Activated T-helper 9 cell treated with anti-CD3 and anti-CD28 coated beads, Interleukin-2, amount 50 U/mL, for 16 hours (primary cell): ENCODE data around the gene ORM1.
"Not testable (repeated sequence)": the region's sequence is repeated elsewhere in the genome, so short reads cannot be mapped to it uniquely, and the experiment has no call there.

Source experiments
- DNase-seq: peaks from one replicate; pipeline ENCODE4 v3.0.0-alpha.2; 2020; ENCODE audit warnings: low read depth

The ORM1 gene

DNA sequence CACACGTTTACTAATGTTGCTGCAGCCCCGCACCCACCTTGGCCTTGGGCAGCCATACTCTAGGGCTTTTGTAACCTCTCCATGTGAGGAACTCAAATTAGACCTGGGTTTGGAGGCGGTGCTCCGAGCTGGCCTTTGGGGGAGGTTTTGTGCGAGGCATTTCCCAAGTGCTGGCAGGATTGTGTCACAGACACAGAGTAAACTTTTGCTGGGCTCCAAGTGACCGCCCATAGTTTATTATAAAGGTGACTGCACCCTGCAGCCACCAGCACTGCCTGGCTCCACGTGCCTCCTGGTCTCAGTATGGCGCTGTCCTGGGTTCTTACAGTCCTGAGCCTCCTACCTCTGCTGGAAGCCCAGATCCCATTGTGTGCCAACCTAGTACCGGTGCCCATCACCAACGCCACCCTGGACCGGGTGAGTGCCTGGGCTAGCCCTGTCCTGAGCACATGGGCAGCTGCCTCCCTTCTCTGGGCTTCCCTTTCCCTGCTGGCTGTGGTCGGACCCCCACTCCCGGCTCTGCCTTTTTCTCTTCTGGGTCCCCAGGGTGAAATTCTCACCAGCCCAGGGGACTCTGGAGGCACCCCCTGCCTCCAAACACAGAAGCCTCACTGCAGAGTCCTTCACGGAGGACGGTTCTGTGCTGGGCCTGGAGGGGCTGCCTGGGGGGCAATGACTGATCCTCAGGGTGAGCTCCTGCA lies at the start of gene ORM1:
ORM1 (plus strand) TSS at position 268 of the 701 bp plus-strand sequence; CDS start at position 304, 36 bp downstream.
- DNase-seq: not testable (repeated sequence)

DNA sequence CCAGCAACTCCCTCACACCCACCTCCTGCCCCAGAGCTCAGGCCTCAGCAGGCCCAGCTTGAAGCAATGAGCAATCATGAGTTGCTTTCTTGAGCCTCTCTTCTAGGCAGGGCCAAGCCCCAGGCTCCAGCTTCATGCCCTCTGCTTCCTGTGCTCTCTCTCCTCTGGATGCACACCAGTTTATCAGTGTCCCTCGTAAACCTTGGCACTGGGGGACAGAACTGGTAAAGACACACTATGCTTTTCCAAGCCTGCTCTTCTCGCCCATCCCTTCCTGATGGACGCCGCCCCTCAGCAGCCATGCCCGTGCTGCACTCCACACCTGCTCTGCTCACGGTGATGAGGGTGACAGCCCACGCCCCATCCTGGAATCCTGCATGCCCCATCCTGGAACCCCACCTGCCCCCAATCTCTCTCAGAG lies 49.4 kb upstream of the ORM1 start:
- no peak for DNase-seq

DNA sequence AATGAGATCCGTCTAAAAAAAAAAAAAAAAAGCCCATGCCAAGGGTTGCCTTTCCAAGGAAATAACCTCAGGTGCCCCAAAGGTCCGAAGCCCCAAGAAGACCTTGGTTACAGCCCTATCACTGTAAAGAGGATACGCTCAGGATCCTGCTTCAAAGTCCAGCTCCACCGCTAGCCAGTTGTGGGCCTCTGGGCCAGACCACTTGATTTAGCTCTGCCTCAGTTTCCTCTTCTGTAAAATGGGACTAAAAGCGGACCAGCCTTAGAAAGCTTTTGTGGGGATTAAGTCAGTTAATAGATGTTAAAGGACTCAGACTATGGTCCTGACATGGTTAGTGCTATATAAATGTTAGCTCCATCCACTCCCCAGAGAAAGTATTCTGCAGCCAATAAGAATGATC lies 48.7 kb upstream of the ORM1 start:
- DNase-seq: no peak

DNA sequence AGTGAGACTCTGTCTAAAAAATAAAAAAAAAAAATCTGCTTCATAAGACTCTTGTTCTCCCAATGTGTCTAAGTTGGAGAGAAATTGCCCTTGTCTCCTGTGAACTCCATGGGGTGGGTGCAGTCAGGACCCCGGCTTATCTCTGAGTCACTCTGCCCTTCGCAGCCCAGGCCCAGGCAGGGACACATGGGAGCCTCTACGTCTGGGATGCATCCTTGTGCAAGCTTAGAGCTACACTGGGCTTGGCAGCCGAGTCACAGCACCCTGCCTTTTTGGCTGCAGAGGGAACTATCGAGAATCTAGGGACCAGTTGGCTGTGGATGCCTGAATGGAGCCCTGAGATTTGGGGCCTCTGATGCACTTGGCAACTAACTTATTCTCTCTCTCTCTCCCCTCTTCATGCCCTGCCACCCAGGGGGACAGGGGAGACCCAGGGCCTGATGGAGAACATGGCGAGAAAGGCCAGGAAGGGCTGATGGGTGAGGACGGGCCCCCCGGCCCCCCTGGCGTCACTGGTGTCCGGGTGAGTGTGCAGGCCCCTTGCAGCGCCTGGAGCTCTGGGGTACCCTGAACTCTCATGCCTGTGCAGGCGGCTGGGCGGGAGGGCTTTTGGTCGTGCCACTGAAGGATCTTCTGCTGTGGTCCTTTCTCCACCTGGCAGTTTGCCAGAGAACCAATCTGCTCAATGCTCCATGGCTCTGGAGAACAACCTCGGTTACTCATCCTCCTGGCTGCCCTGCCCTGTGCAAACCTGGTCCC lies 47.5 kb upstream of the ORM1 start:
- DNase-seq: no peak

DNA sequence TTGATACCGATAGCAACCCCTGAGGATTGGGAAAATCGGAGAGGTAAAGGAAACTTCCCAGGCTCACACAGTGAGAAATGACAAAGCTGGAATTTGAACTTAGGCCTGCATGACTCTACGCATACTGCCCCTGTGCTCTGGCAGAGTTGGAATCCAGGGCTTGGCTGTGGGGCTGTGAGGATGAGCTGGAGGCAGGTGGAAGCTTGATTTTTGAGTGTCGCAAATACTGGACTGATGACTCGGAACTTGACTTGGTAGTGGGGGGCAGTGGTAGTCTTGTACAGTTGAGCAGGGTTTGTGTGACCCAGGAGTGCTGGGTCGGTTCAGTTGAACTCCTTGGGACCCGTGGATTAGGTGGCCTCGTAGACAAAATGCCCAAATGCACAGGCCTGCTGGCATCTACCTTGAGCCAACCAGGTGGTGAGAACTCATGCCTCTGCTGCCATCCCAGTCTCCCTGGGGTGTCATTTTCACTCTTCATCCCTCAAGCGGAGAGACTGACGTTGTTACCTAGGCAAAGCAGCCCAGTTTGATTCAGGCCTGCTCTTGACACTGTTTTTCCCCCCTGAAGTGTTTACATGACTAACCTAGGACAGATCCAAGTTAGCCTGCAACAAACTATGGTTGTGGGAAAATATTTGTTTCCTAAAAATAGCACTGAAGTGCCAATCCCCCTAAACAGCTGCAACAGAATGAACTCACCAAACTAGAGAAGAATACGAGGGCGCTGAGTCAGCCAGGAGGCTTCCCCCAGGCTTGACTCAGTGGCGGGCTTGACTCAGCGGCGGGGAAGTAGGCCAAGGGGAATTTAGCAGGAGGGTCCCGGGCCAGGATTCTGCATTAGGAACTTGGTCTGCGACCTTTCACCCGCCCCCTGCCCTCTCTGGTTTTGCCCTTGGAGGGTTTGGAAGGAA lies 45.7 kb upstream of the ORM1 start:
- DNase-seq: no peak

DNA sequence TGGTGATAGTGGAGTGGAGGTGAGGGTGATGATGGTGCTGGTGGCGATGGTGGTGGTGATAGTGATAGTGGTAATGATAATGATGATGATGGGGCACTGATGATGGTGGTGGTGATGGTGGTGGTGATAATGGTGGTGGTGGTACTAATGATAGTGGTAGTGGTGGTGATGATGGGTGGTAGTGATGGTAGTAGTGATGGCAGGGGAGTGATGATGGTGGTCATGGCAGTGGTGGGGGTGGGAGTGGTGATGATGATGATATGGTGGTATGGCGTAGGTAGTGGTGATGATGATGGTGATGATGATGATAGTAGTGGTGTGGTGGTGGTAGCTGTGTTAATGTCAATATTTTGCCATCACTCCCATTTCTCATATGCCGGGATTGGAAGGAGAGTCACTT lies 44.5 kb upstream of the ORM1 start:
- DNase-seq: no peak

DNA sequence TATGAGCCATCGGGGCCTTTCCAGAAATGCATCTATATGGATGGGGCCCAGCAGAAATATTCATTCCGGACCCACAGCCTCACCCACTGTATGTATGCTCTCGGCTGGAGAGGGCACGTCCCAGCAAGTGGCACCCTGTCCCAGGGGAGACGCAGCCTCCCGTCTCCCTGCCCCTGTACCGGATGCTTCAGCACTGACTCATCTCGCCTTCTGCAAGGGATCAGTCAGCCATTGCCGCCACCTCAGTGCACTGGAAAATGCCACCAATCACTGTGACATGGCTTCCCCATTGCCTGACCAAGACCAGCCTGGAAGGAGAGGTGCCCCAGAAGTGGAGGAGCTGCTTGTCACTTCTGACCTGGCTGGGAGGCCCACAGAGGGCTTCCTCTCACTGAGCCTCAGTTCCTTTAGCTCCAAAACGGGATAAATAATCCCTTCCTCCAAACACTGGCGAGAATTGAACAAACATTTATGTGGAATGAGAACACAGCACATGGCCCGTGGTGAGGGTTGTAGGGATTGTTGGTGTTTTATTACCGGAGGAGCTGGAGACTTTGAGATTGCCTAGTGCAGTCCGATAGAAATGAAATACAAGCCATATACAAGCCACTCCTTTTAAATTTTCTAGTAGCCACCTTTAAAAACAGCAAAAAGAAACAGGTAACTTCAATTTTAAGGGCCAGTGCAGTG lies 43.9 kb upstream of the ORM1 start:
- no peak for DNase-seq

DNA sequence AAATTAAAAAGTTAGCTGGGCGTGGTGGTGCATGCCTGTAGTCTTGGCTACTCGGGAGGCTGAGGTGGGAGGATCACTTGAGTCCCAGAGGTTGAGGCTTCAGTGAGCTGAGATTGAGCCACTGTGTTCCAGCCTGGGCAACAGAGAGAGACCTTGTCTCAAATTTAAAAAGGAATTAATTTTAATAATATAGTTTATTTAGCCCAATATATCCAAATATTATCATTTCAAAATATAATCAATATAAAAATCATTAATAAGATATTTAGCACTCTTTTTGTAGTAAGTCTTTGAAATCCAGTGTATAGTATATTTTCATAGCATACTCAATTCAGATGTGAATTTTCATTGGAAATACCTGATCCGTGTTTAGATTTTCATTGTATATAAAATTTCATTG lies 43.2 kb upstream of the ORM1 start:
- no peak for DNase-seq

DNA sequence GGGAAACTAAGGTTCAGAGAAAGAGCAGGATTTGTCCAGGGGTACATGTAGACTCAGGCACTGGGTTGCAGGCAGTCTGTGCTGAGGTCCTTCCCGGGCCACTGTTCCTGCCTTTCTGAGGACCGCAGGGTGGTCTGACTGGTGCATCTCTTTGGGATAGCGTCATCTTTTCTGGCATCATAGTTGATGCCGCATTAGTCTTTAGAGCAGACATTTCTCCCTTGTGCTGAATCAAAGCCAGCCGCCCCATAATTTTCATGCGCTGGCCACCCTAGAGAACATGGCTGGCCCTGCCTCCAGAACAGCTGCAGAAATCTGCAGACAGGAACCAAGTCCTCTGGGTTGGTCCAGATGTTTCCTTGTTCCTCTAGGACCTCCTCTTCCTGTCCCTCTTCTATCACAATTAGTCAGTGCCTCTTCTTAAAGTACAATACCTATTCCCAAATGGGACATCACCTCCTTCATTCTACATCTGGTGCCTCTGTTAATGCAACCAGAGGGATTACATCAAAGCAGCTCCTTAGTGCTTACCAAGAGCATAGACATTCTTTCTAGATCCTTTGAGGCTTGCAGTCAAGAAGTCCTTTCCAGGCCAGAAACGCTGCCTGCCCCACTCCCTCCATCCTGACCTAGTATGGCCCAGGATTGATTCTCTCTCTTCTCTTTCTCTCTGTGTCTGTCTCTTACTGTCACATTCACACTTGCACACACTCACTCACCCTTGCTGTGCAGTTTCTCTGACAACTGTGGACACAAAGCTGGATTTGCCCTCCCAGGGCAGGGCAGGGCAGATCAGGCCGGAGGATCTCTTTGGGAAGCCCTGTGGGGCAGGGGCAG lies 42.0 kb upstream of the ORM1 start:
- DNase-seq: no peak

DNA sequence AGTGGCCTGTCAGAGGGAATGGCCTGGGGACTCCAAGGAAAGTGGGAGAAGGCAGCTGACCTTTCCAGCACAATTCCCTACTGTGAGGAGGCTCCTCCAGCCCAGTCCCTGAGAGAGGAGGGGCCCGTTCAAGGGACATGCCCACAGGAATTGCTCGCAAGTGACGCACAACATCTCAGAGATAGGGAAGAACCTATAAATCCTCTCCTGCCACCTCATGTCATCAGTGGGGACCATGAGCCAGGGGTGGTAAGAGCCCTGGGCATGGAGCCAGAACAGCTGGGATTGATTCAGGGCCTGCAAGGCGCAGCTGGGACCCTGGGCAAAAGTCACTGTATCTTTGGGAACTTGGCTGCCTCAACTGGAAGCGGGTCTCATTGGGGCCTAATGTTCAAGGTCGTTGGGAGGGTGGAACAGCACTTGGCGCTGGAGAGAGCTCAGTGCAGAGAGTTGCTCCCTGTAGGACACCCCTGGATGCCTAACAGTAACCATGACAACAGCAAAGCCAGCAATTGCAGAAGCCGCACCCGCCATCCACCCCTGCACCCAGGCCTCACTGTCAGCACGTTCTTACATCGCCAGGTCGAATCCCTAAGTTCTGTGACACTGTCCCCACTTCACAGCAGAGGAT lies 41.3 kb upstream of the ORM1 start:
- DNase-seq: no peak

DNA sequence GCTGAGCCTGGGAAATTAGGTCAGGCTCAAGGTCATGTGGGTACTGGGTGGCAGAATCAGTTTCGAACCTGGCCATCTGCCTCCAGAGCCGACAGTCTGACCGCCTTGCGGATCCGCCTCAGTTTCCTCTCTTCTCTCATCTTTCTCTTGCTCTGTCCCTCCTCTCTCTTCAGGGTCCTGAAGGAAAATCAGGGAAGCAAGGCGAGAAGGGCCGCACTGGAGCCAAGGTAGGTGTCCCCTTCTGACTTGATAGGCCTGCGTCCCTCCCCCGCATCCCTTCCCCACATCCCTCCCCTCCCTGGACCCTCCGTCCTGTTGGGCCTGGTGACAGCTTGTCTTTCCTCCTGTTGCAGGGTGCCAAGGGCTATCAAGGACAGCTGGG lies 40.8 kb upstream of the ORM1 start:
- DNase-seq: no peak

DNA sequence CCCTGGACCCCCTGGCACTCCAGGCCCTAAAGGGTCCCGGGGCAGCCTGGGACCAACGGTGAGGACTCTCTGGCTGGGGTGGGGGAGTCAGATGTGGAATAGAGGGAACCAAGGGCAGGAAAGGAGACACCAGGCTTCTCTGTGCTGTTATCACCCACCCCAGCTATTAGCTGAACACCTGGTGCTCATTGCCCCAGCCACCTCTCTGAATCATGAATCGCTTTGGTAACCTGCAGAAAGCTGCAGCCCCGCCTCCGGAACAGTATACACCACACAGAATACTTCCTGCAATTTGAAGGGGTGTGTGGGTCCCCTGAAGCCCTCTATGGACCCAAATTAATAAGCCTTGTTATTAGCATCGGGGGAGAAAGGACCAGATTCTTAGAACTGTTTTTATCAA lies 40.4 kb upstream of the ORM1 start:
- DNase-seq: no peak

DNA sequence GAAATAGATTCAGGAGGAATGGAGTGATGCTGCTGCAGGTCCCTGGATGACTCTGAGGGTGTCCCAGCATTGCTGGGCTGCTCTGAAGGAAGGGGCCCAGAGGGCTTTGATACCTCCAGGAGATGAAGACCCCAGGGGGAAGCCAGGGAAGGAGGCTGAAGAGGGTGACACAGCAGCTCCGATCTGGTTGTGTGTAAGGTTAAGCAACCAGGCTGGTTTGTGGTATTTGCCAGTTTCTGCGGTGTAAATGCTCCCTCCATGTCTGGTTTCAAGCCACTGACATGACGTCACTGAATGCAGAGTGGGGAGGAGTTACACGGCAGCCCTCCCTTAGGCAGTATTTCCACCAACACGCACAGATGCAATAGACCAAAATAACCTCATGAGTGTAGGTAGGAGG lies 40.0 kb upstream of the ORM1 start:
- DNase-seq: no peak

DNA sequence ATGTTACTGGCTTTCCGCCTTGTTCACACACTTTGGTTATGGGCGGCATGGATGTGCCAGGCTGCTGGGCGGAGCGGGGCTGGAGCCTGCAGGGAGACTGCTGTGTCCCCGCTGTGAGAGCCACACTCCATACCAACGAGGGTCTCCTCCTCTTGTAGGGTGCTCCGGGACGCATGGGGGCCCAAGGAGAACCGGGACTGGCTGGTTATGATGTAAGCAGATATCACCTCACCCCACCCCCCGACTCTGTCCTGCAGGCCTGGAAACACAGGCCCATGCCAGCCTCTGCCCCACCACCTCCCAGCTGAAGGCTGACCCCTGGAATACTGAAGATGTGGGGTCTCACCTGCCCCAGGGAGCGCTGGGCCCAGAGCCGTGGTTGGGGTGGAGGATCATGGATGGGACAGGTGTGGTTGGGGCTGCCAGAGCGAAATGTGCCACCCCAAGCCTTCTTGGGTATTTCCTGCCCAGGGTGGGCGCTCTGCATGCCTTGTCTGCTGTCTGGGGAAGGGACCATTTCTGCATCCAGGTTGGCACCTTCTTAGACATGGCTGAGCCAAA lies 39.3 kb upstream of the ORM1 start:
- no peak for DNase-seq

DNA sequence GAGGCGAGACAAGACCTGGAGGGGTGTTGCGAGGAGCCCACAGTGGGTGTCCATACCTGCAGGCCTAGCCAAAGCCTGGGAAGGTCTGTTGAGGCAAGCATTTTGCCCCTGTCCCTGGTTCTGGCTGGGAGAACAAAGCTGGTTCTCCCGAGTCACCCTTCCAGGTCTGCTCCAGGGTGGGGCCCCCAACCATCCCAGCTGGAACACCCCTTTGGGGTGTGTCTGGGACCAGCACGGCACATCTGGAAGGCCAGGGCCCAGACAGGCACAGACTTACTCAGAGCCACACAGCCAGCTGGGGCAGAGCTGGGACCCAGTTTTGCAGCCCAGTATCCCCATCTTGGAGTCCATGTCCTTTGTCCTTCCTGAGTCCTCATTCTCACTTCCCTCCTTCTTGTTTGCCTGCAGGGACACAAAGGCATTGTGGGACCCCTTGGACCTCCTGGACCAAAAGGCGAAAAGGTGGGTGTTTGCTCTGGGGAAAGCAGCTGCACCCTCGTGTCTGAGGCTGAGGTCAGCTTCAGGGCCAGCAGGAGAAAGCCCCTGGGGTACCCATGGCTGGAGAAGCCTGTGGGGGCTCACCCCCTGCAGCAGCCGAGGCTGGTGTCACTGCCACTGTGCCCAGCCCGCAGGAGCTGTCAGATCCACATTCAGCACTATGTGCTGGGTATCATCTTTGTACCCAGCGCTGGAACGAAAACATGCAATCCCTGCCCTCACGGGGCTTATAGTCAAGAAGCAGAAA lies 38.4 kb upstream of the ORM1 start:
- DNase-seq: no peak

DNA sequence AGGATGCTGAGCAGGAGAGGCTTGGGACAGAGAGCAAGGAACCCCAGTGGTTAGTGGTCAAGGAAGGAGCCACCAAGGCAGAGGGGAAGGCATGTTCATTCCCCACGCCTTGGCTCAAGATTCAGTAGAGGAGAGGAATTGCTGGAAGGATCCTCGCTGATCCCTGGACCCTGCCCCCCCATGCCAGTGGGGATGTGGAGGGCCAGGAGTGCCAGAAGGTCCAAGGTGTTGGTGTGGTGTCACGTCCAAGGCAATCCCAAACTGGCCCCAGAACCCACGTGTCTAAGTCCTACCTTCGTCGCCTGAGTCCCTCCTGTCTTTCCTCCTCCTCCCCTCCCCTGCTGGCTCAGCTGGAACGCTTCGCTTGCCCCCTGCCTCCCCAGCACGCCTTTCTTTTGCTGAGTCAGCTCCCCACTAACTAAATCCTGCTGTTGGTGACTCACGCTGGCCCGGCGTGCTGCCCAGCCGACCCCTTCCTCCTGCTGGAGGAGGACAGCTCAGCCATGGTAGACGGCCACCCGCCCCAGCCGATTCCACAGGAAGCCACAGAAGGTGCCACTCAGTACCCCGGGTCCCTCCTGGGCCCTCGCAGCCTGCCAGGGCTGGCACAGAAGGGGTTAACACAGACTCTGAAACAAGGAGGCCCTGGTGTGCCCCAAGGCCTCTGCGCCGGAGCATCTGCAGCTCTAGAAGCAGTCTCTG lies 37.6 kb upstream of the ORM1 start:
- no peak for DNase-seq

DNA sequence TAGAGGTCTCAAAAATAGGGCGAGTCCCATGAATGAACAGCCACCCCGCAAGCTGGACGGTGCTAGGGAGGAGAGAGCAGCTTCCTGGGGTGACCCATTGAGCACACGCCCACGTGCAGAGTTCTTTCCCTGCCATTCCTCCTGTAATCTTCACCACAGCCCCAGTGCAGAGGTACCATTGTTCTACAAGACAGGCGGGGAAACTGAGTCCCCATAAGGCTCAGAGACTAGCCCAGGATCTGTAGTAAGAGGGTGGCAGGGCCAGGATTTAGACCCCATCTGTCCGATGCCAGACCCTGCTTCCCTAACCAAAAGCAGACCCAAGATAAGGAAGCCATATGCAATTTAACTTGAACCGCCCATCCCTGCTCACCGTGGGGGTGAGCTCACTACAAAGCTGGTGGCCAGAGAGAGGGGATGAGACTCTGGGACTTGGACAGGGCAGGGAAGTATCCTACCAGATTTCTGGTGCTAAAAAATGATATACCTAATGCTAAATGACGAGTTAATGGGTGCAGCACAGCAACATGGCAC lies 36.7 kb upstream of the ORM1 start:
- DNase-seq: no peak

DNA sequence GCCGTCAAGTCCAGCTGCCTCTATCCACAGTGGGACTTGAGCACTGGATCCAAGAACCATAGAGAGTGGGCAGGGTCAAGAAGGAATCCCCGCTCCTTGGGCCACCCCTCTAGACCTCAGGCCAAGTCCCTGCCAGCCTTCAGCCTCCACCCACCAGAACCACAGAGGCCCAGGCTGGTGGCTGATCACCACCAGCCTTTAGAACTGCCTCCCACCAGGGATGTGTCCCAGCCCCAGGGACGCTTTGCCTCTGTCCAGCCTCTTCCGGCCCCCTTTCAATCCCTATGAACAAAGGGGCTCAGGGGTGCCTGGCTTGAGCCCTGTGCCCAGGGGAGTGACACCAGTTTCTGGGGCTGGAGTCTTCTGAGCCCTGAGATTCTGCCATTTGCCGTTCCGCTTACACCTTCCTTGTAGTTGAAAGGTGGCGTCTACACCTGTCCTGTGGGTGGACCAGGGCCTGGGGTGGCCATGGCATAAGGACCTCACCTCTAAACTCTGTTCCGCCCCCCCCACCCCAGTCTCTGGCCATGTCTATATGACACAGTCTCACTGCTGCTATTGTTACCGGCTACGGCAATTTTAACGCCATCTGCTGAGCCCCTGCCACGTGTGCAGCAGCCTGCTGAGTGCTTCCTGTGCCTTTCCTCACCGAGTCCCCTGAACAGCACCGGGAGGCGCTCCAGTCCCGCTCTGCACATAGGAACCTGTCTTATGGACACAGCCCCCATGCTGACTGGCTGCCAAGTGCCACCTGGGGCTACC lies 35.7 kb upstream of the ORM1 start:
- no peak for DNase-seq
